ENCODE measurements around the gene MIF4GD.
"Not testable (repeated sequence)": the region's sequence is repeated elsewhere in the genome, so short reads cannot be mapped to it uniquely, and the experiment has no call there.

Gene MIF4GD

GRCh38 chr17:75288359-75288758 is 17.3 kb upstream of the MIF4GD start:
- DNase-seq, result no peak

- no peak for DNase-seq
Measured at GRCh38 chr17:75287221-75287620, 16.2 kb upstream of the MIF4GD start.

GRCh38 chr17:75285123-75285522 is 14.1 kb upstream of the MIF4GD start:
- DNase-seq, result no peak

GRCh38 chr17:75280189-75280588 is 9.2 kb upstream of the MIF4GD start:
- DNase-seq, result not testable (repeated sequence)

- no peak for DNase-seq
Measured at GRCh38 chr17:75277664-75278071, 6.6 kb upstream of the MIF4GD start.

- no peak for DNase-seq
Measured at GRCh38 chr17:75273977-75274708, 3.1 kb upstream of the MIF4GD start.

- no peak for DNase-seq
Measured at GRCh38 chr17:75272848-75273184, 1.8 kb upstream of the MIF4GD start.

GRCh38 chr17:75271955-75272847 is 1.2 kb upstream of the MIF4GD start:
- DNase-seq, result no peak

- DNase-seq, result no peak
Measured at GRCh38 chr17:75271233-75271954, 363 bp upstream of the MIF4GD start.

- no peak for DNase-seq
Measured at GRCh38 chr17:75270218-75270965, 639 bp downstream of the MIF4GD start.

- DNase-seq, result no peak
Measured at GRCh38 chr17:75269844-75270217, 1.2 kb downstream of the MIF4GD start.

GRCh38 chr17:75267411-75268232 is 3.4 kb downstream of the MIF4GD start:
- no peak for DNase-seq

GRCh38 chr17:75267153-75267410 is 3.9 kb downstream of the MIF4GD start:
- no peak for DNase-seq

- DNase-seq, result no peak
Measured at GRCh38 chr17:75266316-75267152, 4.5 kb downstream of the MIF4GD start.

- no peak for DNase-seq
Measured at GRCh38 chr17:75265614-75266315, 5.3 kb downstream of the MIF4GD start.

- no peak for DNase-seq
Measured at GRCh38 chr17:75263055-75263454, 8.0 kb downstream of the MIF4GD start.

- DNase-seq, result no peak
Measured at GRCh38 chr17:75262112-75262606, 8.9 kb downstream of the MIF4GD start.

GRCh38 chr17:75261336-75262111 is 9.5 kb downstream of the MIF4GD start, which contains the start of the genes GGA3 and MRPS7:
Gene GGA3 (minus strand): TSS chr17:75261606. CDS start chr17:75261587, 19 bp downstream.
Gene MRPS7 (plus strand): TSS chr17:75261879. CDS start chr17:75261901, 22 bp downstream.
- no peak for DNase-seq

GRCh38 chr17:75260641-75261335 is 10.2 kb downstream of the MIF4GD start:
- no peak for DNase-seq
